RKO (cell line): ENCODE data around the gene SLC9B2.
A peak's percentile ranks its signal among the peaks of the same experiment; 100 is the strongest.

Source experiments
- DNase-seq: peaks from one replicate; pipeline ENCODE4 v3.0.0-alpha.2; 2016; ENCODE audit warnings: low spot score

The SLC9B2 gene

GRCh38 chr4:103075894-103076746, 441 bp downstream of the SLC9B2 start:
- peak; percentile 74 for DNase-seq

GRCh38 chr4:103075435-103075893, 1.1 kb downstream of the SLC9B2 start:
- DNase-seq = peak; percentile 66

- DNase-seq = peak; percentile 63
Observed at GRCh38 chr4:103074744-103075434, 1.7 kb downstream of the SLC9B2 start.

- no peak for DNase-seq
Observed at GRCh38 chr4:103073792-103074438, 2.6 kb downstream of the SLC9B2 start.

GRCh38 chr4:103067841-103068547, 8.6 kb downstream of the SLC9B2 start:
- DNase-seq = peak; percentile 59

- no peak for DNase-seq
Observed at GRCh38 chr4:103060453-103061148, 16.0 kb downstream of the SLC9B2 start.

- no peak for DNase-seq
Observed at GRCh38 chr4:103054030-103054429, 22.5 kb downstream of the SLC9B2 start.

- no peak for DNase-seq
Observed at GRCh38 chr4:103052779-103053178, 23.8 kb downstream of the SLC9B2 start.

GRCh38 chr4:103052145-103052544, 24.4 kb downstream of the SLC9B2 start:
- DNase-seq = no peak

- no peak for DNase-seq
Observed at GRCh38 chr4:103050736-103051436, 25.7 kb downstream of the SLC9B2 start.

GRCh38 chr4:103046416-103047290, 29.9 kb downstream of the SLC9B2 start:
- peak; percentile 57 for DNase-seq

- DNase-seq = no peak
Observed at GRCh38 chr4:103044183-103044582, 32.4 kb downstream of the SLC9B2 start.

- no peak for DNase-seq
Observed at GRCh38 chr4:103036169-103036568, 40.4 kb downstream of the SLC9B2 start.

GRCh38 chr4:103032574-103032973, 44.0 kb downstream of the SLC9B2 start:
- peak; percentile 55 for DNase-seq

- DNase-seq = no peak
Observed at GRCh38 chr4:103030791-103031190, 45.8 kb downstream of the SLC9B2 start.

GRCh38 chr4:103029300-103029699, 47.3 kb downstream of the SLC9B2 start:
- no peak for DNase-seq

GRCh38 chr4:103026868-103027267, 49.7 kb downstream of the SLC9B2 start:
- DNase-seq = no peak

GRCh38 chr4:103024996-103025395, 51.6 kb downstream of the SLC9B2 start:
- DNase-seq = no peak

- no peak for DNase-seq
Observed at GRCh38 chr4:103021120-103021519, 55.4 kb downstream of the SLC9B2 start.
